ENCODE data around the gene RYR2. TPM values are rescaled to one million over a fixed set of nuclear protein-coding genes. Genes with fewer than 3 reads are reported as not detected.
"Not testable (repeated sequence)": the region's sequence is repeated elsewhere in the genome, so short reads cannot be mapped to it uniquely, and the experiment has no call there.

Gene RYR2
- total RNA-seq, 1 experiment from 2014 or later, result 3.4 TPM

GRCh38 chr1:237591353-237591752 is 549.4 kb downstream of the RYR2 start:
- Histone ChIP-seq H2BK12ac (ENCODE audit: insufficient read length, low read depth, low read length) (no peak overlapping the region), H4K5ac (ENCODE audit: insufficient read length, low read depth, low read length) (no peak overlapping the region), H3K79me1 (ENCODE audit: insufficient read depth, low read depth, low read length, poor library complexity, severe bottlenecking) (no peaks in the 10 kb centered on the region), H3K14ac (ENCODE audit: insufficient read depth, low read length) (no peak overlapping the region), H2AK5ac (ENCODE audit: insufficient read length, low read length) (no peak overlapping the region), H2BK5ac (ENCODE audit: insufficient read length, low read length) (no peak overlapping the region), H4K8ac (replicated peaks; ENCODE audit: insufficient read length, low read depth, low read length) (no peak overlapping the region), H3K23me2 (ENCODE audit: insufficient read length, low read depth, low read length, poor library complexity, severe bottlenecking) (no peaks in the 10 kb centered on the region), H2BK15ac (ENCODE audit: low read depth, low read length) (no peak overlapping the region), H3T11ph (ENCODE audit: low read length) (no peak overlapping the region), H3K27me3 (ENCODE audit: insufficient read depth, low read length) (no peaks in the 10 kb centered on the region), H3K4me2 (ENCODE audit: insufficient read depth, insufficient read length, low read length) (no peak overlapping the region), H3K79me2 (ENCODE audit: insufficient read depth, low read length) (no peaks in the 10 kb centered on the region), H3K4ac (ENCODE audit: low read depth, low read length) (no peak overlapping the region), H3K56ac (ENCODE audit: insufficient read length, low read depth, low read length) (no peak overlapping the region), H2AFZ (ENCODE audit: low read length) (no peak overlapping the region), H2BK20ac (ENCODE audit: low read depth, low read length, poor library complexity, severe bottlenecking) (no peak overlapping the region), H3K23ac (ENCODE audit: insufficient read length, low read depth, low read length) (no peak overlapping the region), H3K4me1 (ENCODE audit: insufficient read depth, low read length) (no peaks in the 10 kb centered on the region), H3K9me3 (ENCODE audit: control insufficient read depth, low read depth, low read length) (no peaks in the 10 kb centered on the region), H2BK120ac (ENCODE audit: low read depth, low read length, poor library complexity, severe bottlenecking) (no peak overlapping the region), H4K20me1 (ENCODE audit: control insufficient read depth, insufficient read depth, insufficient read length) (no peaks in the 10 kb centered on the region), H3K9ac (ENCODE audit: extremely low read depth, insufficient read length, low read length) (no peak overlapping the region), H4K91ac (ENCODE audit: insufficient read length, low read depth, low read length) (no peak overlapping the region), H3K18ac (ENCODE audit: insufficient read length, low read depth, low read length) (no peak overlapping the region), H3K27ac (ENCODE audit: insufficient read length, low read depth, low read length) (no peak overlapping the region)
- Mint-ChIP-seq H3K27ac (no peak overlapping the region), H3K9me3 (peaks cover 0 to 7% of the 10 kb centered on the region in 2 experiments; a peak in 2 of 5 replicates), H3K4me1 (no peaks in the 10 kb centered on the region), H3K27me3 (ENCODE audit: low read depth) (no peaks in the 10 kb centered on the region), H3K4me3 (no peak overlapping the region), H3K36me3 (ENCODE audit: insufficient read depth in 1 of 3, low read depth in 3 of 3) (peaks cover 7 to 11% (median 10%) of the 10 kb centered on the region in 3 experiments; a peak in 6 of 7 replicates)
- peak; percentile 27; the same call in 2 of the 3 replicates for TF ChIP-seq CTCF (conservative IDR thresholded peaks at IDR 0.05)
- no CpG with 5 or more reads among the region's 2 CpGs for WGBS (ENCODE audit: extremely low coverage, insufficient read length, low lambda C conversion rate)
- DNase-seq, result no peak

GRCh38 chr1:237603036-237603568 is 561.1 kb downstream of the RYR2 start:
- not testable (repeated sequence) for H3K9ac ChIP-seq (ENCODE audit: extremely low read depth, insufficient read length, low read length); H3K23ac ChIP-seq (ENCODE audit: insufficient read length, low read depth, low read length); H4K20me1 ChIP-seq (ENCODE audit: control insufficient read depth, insufficient read depth, insufficient read length); H2BK5ac ChIP-seq (ENCODE audit: insufficient read length, low read length); H3K27me3 Mint-ChIP-seq (ENCODE audit: low read depth); H3K14ac ChIP-seq (ENCODE audit: insufficient read depth, low read length); H2AFZ ChIP-seq (ENCODE audit: low read length); H3K9me3 Mint-ChIP-seq; H2BK120ac ChIP-seq (ENCODE audit: low read depth, low read length, poor library complexity, severe bottlenecking); H3K4me3 Mint-ChIP-seq; H3K9me3 ChIP-seq (ENCODE audit: control insufficient read depth, low read depth, low read length); H3K79me1 ChIP-seq (ENCODE audit: insufficient read depth, low read depth, low read length, poor library complexity, severe bottlenecking); H2AK5ac ChIP-seq (ENCODE audit: insufficient read length, low read length); H2BK15ac ChIP-seq (ENCODE audit: low read depth, low read length); H3K56ac ChIP-seq (ENCODE audit: insufficient read length, low read depth, low read length); DNase-seq; H3K4me2 ChIP-seq (ENCODE audit: insufficient read depth, insufficient read length, low read length); H4K91ac ChIP-seq (ENCODE audit: insufficient read length, low read depth, low read length); H3K18ac ChIP-seq (ENCODE audit: insufficient read length, low read depth, low read length); H3K79me2 ChIP-seq (ENCODE audit: insufficient read depth, low read length); H4K5ac ChIP-seq (ENCODE audit: insufficient read length, low read depth, low read length); H3K27ac Mint-ChIP-seq; H4K8ac ChIP-seq (replicated peaks; ENCODE audit: insufficient read length, low read depth, low read length); H3K27me3 ChIP-seq (ENCODE audit: insufficient read depth, low read length); H2BK12ac ChIP-seq (ENCODE audit: insufficient read length, low read depth, low read length); H3K4me1 ChIP-seq (ENCODE audit: insufficient read depth, low read length); H3K4me1 Mint-ChIP-seq; H3K27ac ChIP-seq (ENCODE audit: insufficient read length, low read depth, low read length); H3K23me2 ChIP-seq (ENCODE audit: insufficient read length, low read depth, low read length, poor library complexity, severe bottlenecking); H3T11ph ChIP-seq (ENCODE audit: low read length); H3K4ac ChIP-seq (ENCODE audit: low read depth, low read length); H2BK20ac ChIP-seq (ENCODE audit: low read depth, low read length, poor library complexity, severe bottlenecking)
- no CpG with 5 or more reads among the region's 15 CpGs for WGBS (ENCODE audit: extremely low coverage, insufficient read length, low lambda C conversion rate)
- peaks cover 7 to 20% (median 16%) of the 10 kb centered on the region in 3 experiments; a peak in 6 of 7 replicates for H3K36me3 Mint-ChIP-seq (ENCODE audit: insufficient read depth in 1 of 3, low read depth in 3 of 3)
